ENCODE measurements around the gene LPCAT4.

Gene LPCAT4

DNA sequence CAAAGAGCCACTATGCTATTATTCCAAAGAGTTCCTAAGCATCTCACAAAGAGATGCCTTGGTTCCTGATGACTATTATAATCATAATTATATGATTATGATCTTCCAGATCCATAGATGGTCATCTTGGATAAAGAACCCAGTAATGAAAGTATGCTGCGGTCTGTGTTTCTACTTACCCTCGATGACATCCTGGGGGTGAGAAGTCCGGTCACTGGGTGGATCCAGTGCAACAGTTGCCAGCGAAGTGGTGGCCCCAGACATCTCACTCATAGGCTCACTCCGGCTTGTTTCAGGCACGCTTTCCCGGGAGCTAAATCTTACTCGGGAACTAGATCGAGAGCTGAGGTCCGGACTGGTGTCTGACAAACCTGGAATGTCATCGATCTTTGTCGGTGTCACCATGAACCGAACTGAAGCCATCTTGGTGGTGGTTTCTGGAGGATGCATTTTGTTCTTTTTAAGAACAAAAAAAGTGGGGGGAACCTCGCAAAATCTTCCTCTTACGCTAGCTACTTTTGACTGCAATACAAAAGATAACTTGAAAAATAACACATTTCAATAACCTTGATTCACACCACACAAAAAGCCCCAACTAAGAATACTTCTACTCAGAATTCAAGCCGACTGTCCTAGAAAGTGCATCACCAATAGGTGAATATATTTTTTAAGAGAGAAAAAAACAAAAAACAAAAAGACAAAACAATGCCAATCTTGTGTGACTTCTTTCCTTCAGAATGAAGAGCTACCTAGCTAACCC lies 30.6 kb downstream of the LPCAT4 start:
- no peak for DNase-seq

- peak; percentile 8 for DNase-seq
Observed at GRCh38 chr15:34335176-34336032, 31.6 kb downstream of the LPCAT4 start.

DNA sequence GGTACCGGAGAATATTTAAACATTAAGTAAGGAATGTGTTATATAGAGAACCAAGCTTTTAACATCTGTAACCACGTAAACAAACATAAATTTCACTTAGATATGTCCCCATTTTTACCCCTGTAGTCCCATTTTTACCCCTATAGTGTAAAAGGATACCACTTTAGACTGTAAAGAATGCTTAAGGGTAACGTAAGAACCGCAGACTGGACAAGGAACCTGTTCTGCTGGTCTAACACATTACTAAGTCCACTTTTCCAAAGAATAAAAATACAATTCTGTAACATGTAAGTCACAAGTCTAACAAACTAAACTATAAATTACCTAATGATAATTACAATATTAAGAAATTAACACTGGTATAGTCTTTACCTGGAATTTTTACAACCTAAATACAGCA lies 32.3 kb downstream of the LPCAT4 start:
- DNase-seq, result no peak

DNA sequence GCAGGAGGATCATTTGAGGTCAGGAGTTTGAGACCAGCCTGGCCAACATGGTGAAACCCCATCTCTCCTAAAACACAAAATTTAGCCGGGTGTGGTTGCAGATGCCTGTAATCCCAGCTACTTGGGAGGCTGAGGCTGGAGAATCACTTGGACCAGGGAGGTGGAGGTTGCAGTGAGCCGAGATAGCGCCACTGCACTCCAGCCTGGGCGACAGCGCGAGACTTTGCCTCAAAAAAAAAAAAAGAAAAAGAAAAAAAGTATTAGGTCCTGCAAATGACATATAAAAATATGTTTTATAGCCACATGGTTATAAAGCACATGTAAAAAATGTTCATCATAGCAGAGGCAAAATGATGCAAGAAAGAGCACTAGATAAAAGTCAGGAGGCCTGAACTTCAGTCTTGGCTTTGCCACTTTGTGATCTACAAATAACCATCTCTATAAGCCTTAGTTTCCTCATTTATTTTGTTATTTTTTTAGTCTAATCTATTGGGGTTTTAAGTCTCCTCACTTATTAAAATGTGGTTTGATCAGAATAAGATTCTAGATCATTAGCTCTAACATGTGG lies 34.4 kb downstream of the LPCAT4 start:
- DNase-seq, result no peak

GRCh38 chr15:34331809-34332208 lies 35.2 kb downstream of the LPCAT4 start:
- no peak for DNase-seq

GRCh38 chr15:34330279-34330678 lies 36.7 kb downstream of the LPCAT4 start:
- no peak for DNase-seq

- no peak for DNase-seq
Observed at GRCh38 chr15:34329006-34329405, 38.0 kb downstream of the LPCAT4 start.

DNA sequence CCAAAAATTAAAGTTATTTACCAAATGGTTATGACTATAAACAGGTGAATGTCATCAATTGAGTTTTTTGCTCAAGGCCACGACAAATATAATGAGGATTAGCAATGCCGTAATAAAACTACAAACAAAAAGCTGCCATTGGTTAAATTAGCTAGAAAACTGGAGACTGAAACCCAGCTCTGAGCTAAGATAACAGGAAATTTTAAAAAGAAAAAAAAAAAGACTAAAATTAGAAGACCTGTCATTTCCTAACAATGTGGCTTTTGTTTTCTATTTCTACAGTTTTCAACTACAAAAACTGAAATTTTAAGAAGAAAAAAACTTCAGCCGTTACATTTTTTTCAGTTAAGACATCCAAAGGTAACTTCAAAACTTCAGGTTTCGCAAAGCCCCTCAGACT lies 39.1 kb downstream of the LPCAT4 start:
- DNase-seq, result no peak

DNA sequence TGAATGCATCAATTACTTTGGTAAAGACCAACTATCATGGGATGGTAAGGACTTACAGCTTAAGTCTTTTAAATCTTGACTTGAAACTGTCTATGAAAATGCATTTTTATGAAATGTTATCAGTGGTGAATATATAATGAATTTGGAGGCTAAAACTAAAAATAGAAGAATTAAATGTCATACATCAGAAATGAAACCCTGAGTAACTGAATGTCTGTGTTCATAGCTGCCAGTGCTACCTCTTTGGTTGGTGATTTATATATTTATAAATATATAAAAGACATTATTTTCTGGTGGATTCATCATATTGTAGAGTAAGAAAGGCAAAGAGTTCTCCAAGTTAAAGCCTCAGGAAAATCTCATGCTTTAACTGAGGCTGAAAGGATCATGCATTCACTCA lies 41.6 kb downstream of the LPCAT4 start:
- DNase-seq, result no peak

GRCh38 chr15:34324933-34325332 lies 42.1 kb downstream of the LPCAT4 start:
- DNase-seq, result no peak

- DNase-seq, result no peak
Observed at GRCh38 chr15:34323217-34323616, 43.8 kb downstream of the LPCAT4 start.

GRCh38 chr15:34318277-34319079 lies 48.5 kb downstream of the LPCAT4 start:
- peak; percentile 60 for DNase-seq

DNA sequence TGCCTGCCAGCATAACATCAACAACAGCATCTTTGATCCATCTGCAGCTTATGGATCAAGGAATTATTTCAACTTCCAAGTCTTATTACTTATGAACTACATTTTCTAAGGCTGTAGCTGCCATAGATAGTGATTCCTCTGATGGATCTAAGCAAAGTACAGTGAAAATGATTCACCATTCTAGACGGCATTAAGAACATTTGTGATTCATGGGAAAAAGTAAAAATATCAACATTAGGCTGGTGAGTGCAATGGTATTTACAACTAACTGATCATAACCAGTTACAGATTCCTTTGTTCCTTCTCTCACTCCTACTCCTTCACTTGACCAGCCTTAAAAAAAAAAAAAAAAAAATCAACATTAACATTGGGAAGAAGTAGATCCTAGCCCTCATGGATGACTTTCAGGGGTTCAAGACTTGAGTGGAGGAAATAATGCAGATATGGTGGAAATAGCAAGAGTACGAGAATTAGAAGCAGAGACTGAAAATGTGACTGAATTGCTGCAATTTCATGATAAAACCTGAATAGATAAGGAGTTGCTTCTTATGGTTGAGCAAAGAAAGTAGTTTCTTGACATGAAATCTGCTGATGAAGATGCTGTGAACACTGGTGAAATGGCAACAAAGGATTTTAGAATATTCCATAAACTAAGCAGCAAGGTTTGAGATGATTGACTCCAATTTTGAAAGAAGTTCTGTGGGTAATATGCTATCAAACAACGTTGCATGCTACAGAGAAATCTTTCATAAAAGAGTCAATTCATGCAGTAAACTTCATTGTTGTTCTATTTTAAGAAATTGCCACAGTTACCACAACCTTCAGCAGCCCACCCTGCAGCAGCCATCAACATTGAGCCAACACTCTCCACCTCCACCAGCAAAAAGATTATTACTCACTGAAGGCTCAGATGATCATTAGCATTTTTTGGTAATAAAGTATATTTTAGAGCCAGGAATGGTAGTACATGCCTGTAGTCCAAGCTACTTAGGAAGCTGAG lies 52.2 kb downstream of the LPCAT4 start:
- no peak for DNase-seq

DNA sequence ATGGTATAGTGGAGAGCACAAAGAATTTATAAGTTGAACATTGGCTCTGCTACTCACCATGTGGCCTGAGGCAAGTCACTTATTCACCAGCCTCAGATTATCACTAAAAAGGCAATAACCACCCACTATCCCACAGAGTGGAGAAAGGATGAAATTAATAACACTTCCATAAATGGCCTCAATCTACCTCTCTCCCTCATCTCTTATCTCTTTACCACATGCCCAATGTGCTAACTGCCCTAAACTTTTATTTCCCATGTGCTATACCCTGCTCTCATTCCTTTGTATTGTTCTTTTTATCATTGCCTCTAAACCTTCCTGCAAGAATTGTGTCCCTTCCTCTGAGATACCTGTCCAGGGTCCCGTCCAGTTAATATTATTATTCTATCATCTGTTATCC lies 55.4 kb downstream of the LPCAT4 start:
- DNase-seq, result no peak
